GM10266 (cell line): ENCODE measurements around the gene DUS3L.
"Not testable (repeated sequence)": the region's sequence is repeated elsewhere in the genome, so short reads cannot be mapped to it uniquely, and the experiment has no call there.

Experiments used
- DNase-seq: peaks from one replicate; pipeline ENCODE4 v3.0.0; 2012; ENCODE audit errors: extremely low spot score
- CTCF ChIP-seq: IDR thresholded peaks from 2 replicates; pipeline ENCODE4 v1.5.1; 2012; ENCODE audit warnings: mild to moderate bottlenecking, low read depth; ENCODE audit not compliant: control insufficient read depth, insufficient read depth; ENCODE audit errors: missing control alignments

Gene DUS3L

DNA sequence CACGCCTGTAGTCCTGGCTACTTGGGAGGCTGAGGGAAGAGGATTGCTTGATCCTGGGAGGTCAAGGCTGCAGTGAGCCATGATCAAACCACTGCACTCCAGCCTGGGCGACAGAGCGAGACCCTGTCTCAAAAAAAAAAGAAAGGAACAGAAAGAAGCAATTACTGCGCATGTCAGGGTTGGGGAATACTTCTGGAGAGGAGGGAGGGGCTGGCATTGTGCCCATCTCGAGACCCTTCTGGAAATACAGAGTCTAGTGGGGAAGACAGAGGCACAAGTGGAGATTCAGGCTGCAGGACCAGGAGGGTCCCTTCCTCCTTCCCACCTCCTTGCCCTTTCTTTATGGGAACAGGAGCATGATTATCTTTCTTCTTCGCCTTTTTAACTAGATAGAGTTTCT is 37.2 kb downstream of the DUS3L start:
- no peak for TF ChIP-seq CTCF

GRCh38 chr19:5751709-5752108 is 39.3 kb downstream of the DUS3L start:
- no peak for TF ChIP-seq CTCF

More for the DNA sequence above, 37.2 kb downstream of the DUS3L start:
- DNase-seq, result no peak

DNA sequence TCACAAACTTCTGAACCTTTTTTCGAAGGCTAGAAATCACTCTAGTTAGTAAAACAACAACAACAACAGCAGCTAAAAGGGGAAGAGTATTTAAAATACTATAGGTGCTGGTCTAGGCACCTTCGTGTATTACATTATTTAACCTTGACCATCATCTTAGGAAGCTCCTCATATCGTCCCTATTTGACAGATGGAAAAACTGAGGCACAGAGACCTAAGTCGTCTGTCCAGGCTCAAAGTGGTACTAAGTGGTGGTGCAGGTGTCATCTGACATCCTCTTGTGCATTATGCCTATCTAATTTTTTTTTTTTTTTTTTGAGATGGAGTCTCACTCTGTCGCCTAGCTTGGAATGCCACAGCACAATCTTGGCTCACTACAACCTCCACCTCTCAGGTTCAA is 41.5 kb downstream of the DUS3L start:
- TF ChIP-seq CTCF, result no peak
- no peak for DNase-seq

More at GRCh38 chr19:5751709-5752108, 39.3 kb downstream of the DUS3L start:
- DNase-seq, result no peak

DNA sequence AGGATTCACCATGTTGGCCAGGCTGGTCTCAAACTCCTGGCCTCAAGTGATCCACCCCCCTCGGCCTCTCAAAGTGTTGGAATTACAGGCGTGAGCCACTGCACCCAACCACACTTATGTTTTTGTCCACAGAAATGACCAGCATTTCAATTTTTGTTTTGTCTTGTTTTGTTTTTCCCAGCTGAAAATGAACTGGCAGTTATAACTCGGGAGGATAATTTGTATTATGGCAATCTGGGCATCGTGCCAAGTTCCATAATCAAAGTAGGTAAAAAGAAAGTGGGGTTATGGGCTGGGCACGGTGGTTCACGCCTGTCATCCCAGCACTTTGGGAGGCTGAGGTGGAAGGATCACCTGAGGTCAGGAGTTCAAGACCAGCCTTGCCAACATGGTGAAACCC is 42.0 kb downstream of the DUS3L start:
- not testable (repeated sequence) for DNase-seq

GRCh38 chr19:5744999-5745398 is 46.0 kb downstream of the DUS3L start:
- not testable (repeated sequence) for DNase-seq

GRCh38 chr19:5743630-5744029 is 47.3 kb downstream of the DUS3L start:
- no peak for DNase-seq
- no peak for TF ChIP-seq CTCF

DNA sequence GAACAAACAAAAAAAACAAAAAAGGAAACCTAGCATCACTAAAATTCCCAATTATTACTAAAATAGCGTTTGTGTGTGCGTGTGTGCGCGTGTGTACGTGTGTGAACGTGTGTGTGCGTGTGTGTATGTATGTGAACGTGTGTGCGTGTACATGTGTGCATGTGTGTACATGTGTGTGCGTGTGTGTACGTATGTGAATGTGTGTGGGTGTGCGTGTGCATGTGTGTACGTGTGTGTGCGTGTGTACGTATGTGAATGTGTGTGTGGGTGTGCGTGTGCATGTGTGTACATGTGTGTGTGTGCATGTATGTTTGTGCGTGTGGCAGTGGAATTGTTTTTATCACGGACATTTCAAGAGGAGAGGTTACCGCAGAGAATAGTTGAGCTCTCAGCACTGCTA is 48.9 kb downstream of the DUS3L start:
- no peak for TF ChIP-seq CTCF
- no peak for DNase-seq

DNA sequence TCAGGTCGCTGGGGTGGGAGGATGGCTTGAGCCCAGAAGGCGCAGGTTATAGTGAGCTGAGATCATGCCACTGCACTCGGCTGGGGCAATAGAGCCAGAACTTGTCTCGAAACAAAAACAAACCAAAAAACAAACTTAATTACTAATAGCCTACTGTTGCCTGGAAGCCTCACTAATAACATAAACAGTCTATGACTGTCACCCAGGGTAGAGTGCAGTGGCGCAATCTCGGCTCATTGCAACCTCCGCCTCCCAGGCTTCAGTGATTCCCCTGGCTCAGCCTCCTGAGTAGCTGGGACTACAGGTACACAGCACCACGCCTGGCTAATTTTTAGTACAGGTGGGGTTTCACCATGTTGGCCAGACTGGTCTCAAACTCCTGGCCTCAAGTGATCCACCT is 52.5 kb downstream of the DUS3L start:
- no peak for TF ChIP-seq CTCF
- no peak for DNase-seq
